CD4-positive, alpha-beta memory T cell (primary cell): ENCODE measurements around the gene COL1A1. TPM values are rescaled to one million over a fixed set of nuclear protein-coding genes. Genes with fewer than 3 reads are reported as not detected.
A peak's percentile ranks its signal among the peaks of the same experiment; 100 is the strongest.

Experiments
- CTCF ChIA-PET: fragments of 350-600 bp; sonication (Branson Sonifier 250); formaldehyde crosslinking; loops from one replicate; lab custom pipeline; 2021; ENCODE audit warnings: inconsistent platforms; ENCODE audit not compliant: partially characterized antibody; lab: Charles Lee
- POLR2A ChIA-PET: fragments of 350-600 bp; sonication (Branson Sonifier 250); formaldehyde crosslinking; loops from one replicate; lab custom pipeline; 2021; ENCODE audit not compliant: partially characterized antibody; lab: Charles Lee
- DNase-seq, 5 donors: peaks; one replicate each; pipeline versions ENCODE4 v3.0.0 to v3.0.0-alpha.2; 2020 to 2022; ENCODE audit warnings: mixed read lengths in 1 of 5
- H3K27ac ChIP-seq: one replicate; pipeline ENCODE4 v1.7.0; 2013; ENCODE audit warnings: low read depth, low read length
- H3K27me3 ChIP-seq: 2 replicates; pipeline ENCODE4 v1.7.0; 2013; ENCODE audit warnings: mild to moderate bottlenecking, low read length, moderate library complexity; ENCODE audit not compliant: insufficient read depth
- H3K36me3 ChIP-seq: 2 replicates; pipeline ENCODE4 v1.7.0; 2013; ENCODE audit warnings: mild to moderate bottlenecking, low read length, moderate library complexity; ENCODE audit not compliant: insufficient read depth
- H3K4me1 ChIP-seq: 2 replicates; pipeline ENCODE4 v1.7.0; 2013; ENCODE audit warnings: mild to moderate bottlenecking, low read length, moderate library complexity; ENCODE audit not compliant: insufficient read depth
- H3K4me3 ChIP-seq, 2 donors: one replicate each; pipeline ENCODE4 v1.7.0; 2013; ENCODE audit warnings: low read length in 2 of 2, mild to moderate bottlenecking in 1 of 2
- H3K9me3 ChIP-seq, 2 donors: one replicate each; pipeline ENCODE4 v1.7.0; 2013; ENCODE audit warnings: low read length in 2 of 2, control low read depth in 1 of 2; ENCODE audit not compliant: control insufficient read depth in 1 of 2
- H3K27ac Mint-ChIP-seq, 7 donors: one replicate each; pipeline ENCODE4 v1.8.0; 2020 to 2021; ENCODE audit warnings: mixed read lengths in 7 of 7, mild to moderate bottlenecking in 6 of 7, inconsistent platforms in 3 of 7, moderate library complexity in 3 of 7
- H3K27me3 Mint-ChIP-seq, 2 donors: one replicate each; pipeline ENCODE4 v1.8.0; 2020 to 2021; ENCODE audit warnings: mixed read lengths in 2 of 2
- H3K36me3 Mint-ChIP-seq, 2 donors: one replicate each; pipeline ENCODE4 v1.8.0; 2020 to 2021; ENCODE audit warnings: mixed read lengths in 2 of 2, inconsistent platforms in 1 of 2, mild to moderate bottlenecking in 1 of 2
- H3K4me1 Mint-ChIP-seq, 4 donors: one replicate each; pipeline ENCODE4 v1.8.0; 2020 to 2021; ENCODE audit warnings: mixed read lengths in 4 of 4, mild to moderate bottlenecking in 1 of 4
- H3K4me3 Mint-ChIP-seq, 8 donors: one replicate each; pipeline ENCODE4 v1.8.0; 2020 to 2021; ENCODE audit warnings: mixed read lengths in 8 of 8, mild to moderate bottlenecking in 7 of 8, moderate library complexity in 6 of 8, inconsistent platforms in 3 of 8
- H3K9me3 Mint-ChIP-seq, 8 donors: one replicate each; pipeline ENCODE4 v1.8.0; 2020 to 2021; ENCODE audit warnings: mixed read lengths in 8 of 8, mild to moderate bottlenecking in 5 of 8, inconsistent platforms in 3 of 8, moderate library complexity in 1 of 8
- intact Hi-C: fragments of 100-400 bp; cut with micrococcal nuclease; formaldehyde crosslinking; loops from one replicate; pipeline ENCODE4 v1.15.1; 2023
- polyA plus RNA-seq, 2 donors: library from polyadenylated mRNA; unstranded; fragments of 300-500 nt; fragmentation: Illumina TruSeq; gene quantifications; one replicate each; pipeline ENCODE4 v1.2.3, GENCODE V29; 2021
- total RNA-seq, 2 experiments: library from RNA; stranded (reverse); gene quantifications; one replicate each; pipeline ENCODE4 v1.2.3, GENCODE V29; 2021

Gene COL1A1
- total and polyA plus RNA-seq, 4 experiments from 2014 or later = 1.0 to 1.6 TPM; not detected in 2

DNA sequence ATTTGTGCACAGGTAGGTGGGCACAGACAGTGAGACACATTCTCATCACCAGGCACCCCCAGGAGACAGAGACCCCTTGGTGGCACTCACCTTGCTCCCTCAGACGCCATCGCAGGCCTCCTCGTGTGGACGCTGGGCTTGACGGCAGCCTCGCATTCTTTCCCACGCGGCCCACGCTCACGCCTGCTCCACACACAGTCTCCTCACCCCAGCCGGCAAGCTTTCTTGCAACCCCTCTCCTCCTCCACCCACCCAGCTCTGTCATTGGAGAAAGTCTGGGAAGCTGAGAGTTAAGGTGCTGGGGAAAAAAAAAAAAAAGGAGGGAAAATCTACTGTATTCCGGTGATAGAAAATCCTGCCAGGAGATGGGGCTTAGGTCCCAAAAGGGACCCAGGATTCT lies 20.8 kb downstream of the COL1A1 start:
- peak in 1 of 5 donors; percentile 15 for DNase-seq
- Mint-ChIP-seq H3K27ac (no peak overlapping the region), H3K4me1 (peaks cover 14 to 29% (median 18%) of the 10 kb centered on the region in 4 donors), H3K27me3 (no peaks in the 10 kb centered on the region), H3K36me3 (no peaks in the 10 kb centered on the region), H3K9me3 (no peaks in the 10 kb centered on the region), H3K4me3 (no peak overlapping the region)
- Histone ChIP-seq H3K4me3 (no peak overlapping the region), H3K4me1 (peaks cover 14% of the 10 kb centered on the region), H3K9me3 (no peaks in the 10 kb centered on the region), H3K27ac (no peak overlapping the region), H3K27me3 (no peaks in the 10 kb centered on the region), H3K36me3 (no peaks in the 10 kb centered on the region)
- intact Hi-C loops = no loop called here
- ChIA-PET CTCF (interaction anchor here (1.2 kb wide), 1 partner anchor 64 kb away, joined by 6 read pairs; no protein-coding TSS in a partner anchor), POLR2A (no interaction called here)

DNA sequence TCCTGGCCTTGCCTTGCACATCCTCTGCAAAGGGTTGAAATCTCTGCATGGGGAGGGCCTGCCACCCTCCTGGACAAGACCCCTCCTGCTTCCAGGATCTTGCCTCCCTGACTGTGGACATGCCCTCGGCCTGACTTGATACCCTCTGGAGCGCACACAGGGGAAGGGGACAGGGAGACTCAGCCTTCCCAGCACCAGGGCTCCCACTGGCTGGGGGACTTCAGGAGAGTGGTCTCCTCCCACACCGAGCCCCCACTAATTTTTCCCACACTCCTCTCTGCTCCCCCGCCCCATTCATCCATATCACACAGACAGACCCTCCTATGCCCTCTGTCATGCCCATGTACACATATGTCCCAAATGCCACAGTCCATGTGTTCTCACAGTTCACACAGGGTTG lies 21.3 kb downstream of the COL1A1 start:
- H3K4me3 Mint-ChIP-seq = peak overlapping the region in 1 of 8 donors; percentile 29
- Histone ChIP-seq H3K27me3 (no peaks in the 10 kb centered on the region), H3K9me3 (no peaks in the 10 kb centered on the region), H3K27ac (no peak overlapping the region), H3K4me3 (no peak overlapping the region), H3K36me3 (no peaks in the 10 kb centered on the region), H3K4me1 (peaks cover 14% of the 10 kb centered on the region)
- peaks cover 14 to 29% (median 18%) of the 10 kb centered on the region in 4 donors for H3K4me1 Mint-ChIP-seq
- POLR2A ChIA-PET = no interaction called here
- H3K36me3 Mint-ChIP-seq = no peaks in the 10 kb centered on the region
- no peaks in the 10 kb centered on the region for H3K9me3 Mint-ChIP-seq
- CTCF ChIA-PET = no interaction called here
- H3K27me3 Mint-ChIP-seq = no peaks in the 10 kb centered on the region
- peak overlapping the region in 2 of 7 donors; percentile 55 to 62 for H3K27ac Mint-ChIP-seq
- no peak for DNase-seq
- intact Hi-C loops = no loop called here

DNA sequence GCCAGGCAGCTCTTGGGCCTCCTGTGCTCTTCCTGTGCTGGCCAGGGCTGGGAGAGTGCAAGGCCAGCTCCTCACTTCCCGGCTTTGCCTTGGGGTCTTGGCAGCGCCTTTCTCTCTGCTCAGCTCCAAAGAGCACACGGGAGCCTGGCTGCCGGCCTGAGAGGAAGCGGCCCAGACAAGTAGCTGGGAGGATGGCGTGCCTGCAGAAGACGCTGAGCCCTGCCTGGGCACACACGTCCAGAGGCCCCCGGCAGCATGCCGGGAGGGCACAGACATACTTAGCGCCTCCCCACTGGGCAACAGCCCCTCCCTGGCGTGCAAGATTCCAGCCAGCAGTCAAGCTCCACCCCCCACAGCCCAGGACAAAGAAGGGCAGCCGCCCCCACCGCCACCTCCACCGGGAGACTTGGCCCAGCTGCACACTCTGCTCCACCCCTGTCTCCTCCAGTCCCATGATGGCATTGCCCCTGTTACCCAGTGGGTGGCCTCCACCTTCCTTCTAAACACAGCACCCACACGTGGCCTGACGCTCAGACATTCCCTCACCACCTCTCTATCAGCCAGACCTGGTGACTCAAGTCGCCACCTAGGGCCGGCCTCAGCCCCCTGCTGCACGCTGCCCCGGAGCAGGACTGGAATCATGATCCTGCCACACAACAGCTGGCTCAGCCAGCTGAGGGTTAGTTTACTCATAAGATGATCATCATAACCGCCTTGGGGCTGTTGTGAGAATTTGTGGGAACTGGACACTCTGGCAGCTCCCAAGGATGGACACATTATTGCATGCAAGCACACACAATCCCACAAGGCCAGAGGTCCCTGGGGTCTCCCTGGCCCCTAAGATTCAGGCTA lies 23.2 kb downstream of the COL1A1 start:
- no peaks in the 10 kb centered on the region for H3K9me3 ChIP-seq
- H3K9me3 Mint-ChIP-seq = no peaks in the 10 kb centered on the region
- peaks cover 6 to 20% (median 9%) of the 10 kb centered on the region in 4 donors for H3K4me1 Mint-ChIP-seq
- peak overlapping the region in 4 of 7 donors; percentile 17 to 80 (median 30) for H3K27ac Mint-ChIP-seq
- no peak overlapping the region for H3K27ac ChIP-seq
- H3K4me3 ChIP-seq = no peak overlapping the region
- no peaks in the 10 kb centered on the region for H3K27me3 Mint-ChIP-seq
- CTCF ChIA-PET = interaction anchor here (0.7 to 3.8 kb wide), 11 partner anchors 10 to 84 kb away, joined by 3 to 31 read pairs (median 9); no protein-coding TSS in a partner anchor
- no peaks in the 10 kb centered on the region for H3K27me3 ChIP-seq
- H3K36me3 ChIP-seq = no peaks in the 10 kb centered on the region
- peak; percentile 27 to 73 (median 37) for DNase-seq
- H3K4me1 ChIP-seq = peaks cover 4% of the 10 kb centered on the region
- H3K36me3 Mint-ChIP-seq = no peaks in the 10 kb centered on the region
- peak overlapping the region in 7 of 8 donors; percentile 43 to 79 (median 61) for H3K4me3 Mint-ChIP-seq
- intact Hi-C loops = loop anchor here (1.0 kb wide), 3 partner anchors 38 to 84 kb away; no protein-coding TSS in a partner anchor
- POLR2A ChIA-PET = interaction anchor here (1.0 to 1.4 kb wide), 4 partner anchors 9 to 61 kb away, joined by 3 to 4 read pairs (median 3); no protein-coding TSS in a partner anchor

DNA sequence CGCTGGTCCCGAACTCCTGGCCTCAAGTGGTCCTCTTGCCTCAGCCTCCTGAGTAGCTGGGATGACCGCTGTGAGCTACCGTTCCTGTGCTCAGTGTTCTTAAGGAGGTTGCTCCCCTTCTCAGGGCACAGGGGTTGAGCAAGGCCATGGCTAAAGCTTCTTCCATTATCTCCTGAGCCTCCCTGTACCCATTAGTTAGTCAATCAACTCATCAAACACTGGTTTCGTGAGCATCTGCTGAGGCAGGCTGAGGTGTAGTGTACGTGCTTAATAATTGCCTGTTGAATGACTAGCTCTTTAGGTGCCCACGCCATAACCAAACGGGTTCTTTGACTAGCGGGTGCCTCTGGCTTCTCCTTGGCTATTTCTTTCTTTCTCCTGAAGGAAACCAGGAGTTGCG lies 24.0 kb downstream of the COL1A1 start:
- Histone ChIP-seq H3K36me3 (no peaks in the 10 kb centered on the region), H3K9me3 (no peaks in the 10 kb centered on the region), H3K4me1 (peaks cover 3% of the 10 kb centered on the region), H3K27ac (no peak overlapping the region), H3K4me3 (no peak overlapping the region), H3K27me3 (no peaks in the 10 kb centered on the region)
- CTCF ChIA-PET = interaction anchor here (1.1 to 3.8 kb wide), 10 partner anchors 9 to 83 kb away, joined by 3 to 31 read pairs (median 11); no protein-coding TSS in a partner anchor
- Mint-ChIP-seq H3K27me3 (no peaks in the 10 kb centered on the region), H3K4me1 (peaks cover 6 to 15% (median 7%) of the 10 kb centered on the region in 4 donors), H3K9me3 (no peaks in the 10 kb centered on the region), H3K27ac (no peak overlapping the region), H3K36me3 (no peaks in the 10 kb centered on the region), H3K4me3 (no peak overlapping the region)
- POLR2A ChIA-PET = interaction anchor here (1.0 to 1.4 kb wide), 2 partner anchors 25 to 61 kb away, joined by 3 read pairs; no protein-coding TSS in a partner anchor
- intact Hi-C loops = no loop called here
- DNase-seq = peak in 1 of 5 donors; percentile 16

DNA sequence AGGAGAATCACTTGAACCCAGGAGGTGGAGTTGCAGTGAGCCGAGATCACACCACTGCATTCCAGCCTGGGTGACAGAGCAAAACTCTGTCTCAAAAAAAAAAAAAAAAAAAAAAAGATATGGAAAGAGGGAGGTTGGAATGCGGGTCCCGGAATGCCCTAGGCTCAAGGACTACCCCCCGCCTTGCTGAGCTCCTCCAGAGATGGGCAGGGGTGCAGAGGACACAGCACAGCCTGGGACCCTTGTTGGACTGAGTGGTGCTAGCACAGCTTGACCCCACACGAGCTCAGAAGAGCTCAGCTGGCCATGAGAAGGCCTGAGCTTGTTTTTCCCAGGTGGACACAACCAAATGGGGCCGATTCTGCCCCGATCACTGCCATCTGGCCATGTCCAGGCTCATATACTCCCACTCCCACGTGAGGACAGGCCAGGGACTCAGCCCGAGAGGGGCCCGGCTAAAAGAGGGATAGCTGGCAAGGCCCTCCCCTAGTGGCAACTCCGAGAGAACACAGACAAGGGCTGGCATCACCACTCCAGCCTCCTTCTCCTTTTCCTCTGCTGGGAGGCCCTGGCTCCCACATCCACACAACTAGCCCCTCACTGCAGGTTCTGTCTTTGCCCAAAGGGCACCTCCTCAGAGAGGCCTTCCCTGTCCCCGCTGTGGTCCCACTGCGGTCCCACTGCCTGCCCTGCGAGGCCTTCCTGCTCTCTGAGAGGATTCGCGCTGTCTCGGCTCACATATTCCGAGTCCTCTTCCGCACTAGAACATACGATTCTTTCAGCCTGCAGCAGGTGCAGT lies 24.7 kb downstream of the COL1A1 start:
- Mint-ChIP-seq H3K4me3 (no peak overlapping the region), H3K4me1 (peaks cover 6 to 11% (median 6%) of the 10 kb centered on the region in 4 donors), H3K36me3 (no peaks in the 10 kb centered on the region), H3K27ac (peak overlapping the region in 2 of 7 donors; percentile 12 to 61), H3K27me3 (no peaks in the 10 kb centered on the region), H3K9me3 (no peaks in the 10 kb centered on the region)
- ChIA-PET CTCF (interaction anchor here (0.6 to 3.8 kb wide), 10 partner anchors 8 to 121 kb away, joined by 3 to 31 read pairs (median 11); no protein-coding TSS in a partner anchor), POLR2A (no interaction called here)
- no peaks in the 10 kb centered on the region for H3K27me3 ChIP-seq
- no peaks in the 10 kb centered on the region for H3K9me3 ChIP-seq
- H3K27ac ChIP-seq = no peak overlapping the region
- DNase-seq = peak in 1 of 5 donors; percentile 29
- peaks cover 3% of the 10 kb centered on the region for H3K4me1 ChIP-seq
- H3K36me3 ChIP-seq = no peaks in the 10 kb centered on the region
- intact Hi-C loops = no loop called here
- H3K4me3 ChIP-seq = no peak overlapping the region

DNA sequence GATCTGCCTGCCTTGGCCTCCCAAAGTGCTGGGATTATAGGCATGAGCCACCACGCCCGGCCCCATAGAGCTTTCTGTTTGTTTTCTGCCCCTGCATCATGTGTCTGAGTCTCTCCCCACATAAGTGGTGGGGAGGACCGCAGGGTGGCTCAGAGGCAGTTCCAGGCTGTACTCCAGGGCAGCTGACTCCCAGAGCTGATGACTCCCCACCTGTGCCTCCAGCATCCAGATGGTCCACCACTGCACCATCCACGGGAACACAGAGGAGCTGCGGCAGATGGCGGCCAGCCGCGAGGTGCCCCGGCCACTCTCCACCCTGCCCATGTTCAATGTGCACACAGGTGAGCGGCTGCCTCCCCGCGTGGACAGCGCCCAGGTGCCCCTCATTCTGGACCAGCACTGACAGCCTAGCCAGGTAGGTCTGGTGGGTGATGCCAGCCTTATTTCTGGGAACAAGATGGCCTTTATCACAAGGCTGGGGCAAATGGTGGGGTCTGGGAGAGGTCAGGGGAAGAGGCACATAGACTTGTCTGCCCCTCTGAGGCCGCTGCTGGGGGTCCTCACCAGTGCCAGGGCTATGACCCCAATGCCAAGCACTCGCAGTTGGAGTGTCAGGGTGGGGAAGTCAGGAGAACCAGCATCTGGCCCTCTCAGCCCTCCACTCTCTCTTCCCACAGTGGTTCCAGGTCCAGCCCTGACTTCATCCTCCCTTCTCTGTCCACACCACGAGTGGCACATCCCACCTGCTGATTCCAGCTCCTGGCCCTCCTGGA lies 26.2 kb downstream of the COL1A1 start:
- POLR2A ChIA-PET = no interaction called here
- peaks cover 4 to 10% (median 6%) of the 10 kb centered on the region in 4 donors for H3K4me1 Mint-ChIP-seq
- Histone ChIP-seq H3K27ac (no peak overlapping the region), H3K36me3 (no peaks in the 10 kb centered on the region), H3K27me3 (no peaks in the 10 kb centered on the region), H3K9me3 (no peaks in the 10 kb centered on the region), H3K4me3 (no peak overlapping the region), H3K4me1 (peaks cover 3% of the 10 kb centered on the region)
- intact Hi-C loops = no loop called here
- no peaks in the 10 kb centered on the region for H3K9me3 Mint-ChIP-seq
- no peaks in the 10 kb centered on the region for H3K27me3 Mint-ChIP-seq
- H3K27ac Mint-ChIP-seq = no peak overlapping the region
- CTCF ChIA-PET = interaction anchor here (0.6 to 3.7 kb wide), 2 partner anchors 14 to 419 kb away, joined by 3 to 19 read pairs; no protein-coding TSS in a partner anchor
- DNase-seq = peak in 1 of 5 donors; percentile 13
- no peaks in the 10 kb centered on the region for H3K36me3 Mint-ChIP-seq
- no peak overlapping the region for H3K4me3 Mint-ChIP-seq
